ENCODE measurements around the gene CSH1.
"Not testable (repeated sequence)": the region's sequence is repeated elsewhere in the genome, so short reads cannot be mapped to it uniquely, and the experiment has no call there.

The CSH1 gene

GRCh38 chr17:63925615-63926014, 29.2 kb upstream of the CSH1 start:
- DNase-seq (ENCODE audit: extremely low spot score) = no peak
- POLR2A ChIA-PET = no interaction called here
- CTCF ChIA-PET = no interaction called here
- TF ChIP-seq FOXA1 (IDR thresholded peaks at IDR 0.05) (no peak), BHLHE40 (IDR thresholded peaks at IDR 0.05; ENCODE audit: borderline replicate concordance) (no peak), LEF1 (IDR thresholded peaks at IDR 0.05; ENCODE audit: borderline replicate concordance) (no peak), ARNT (IDR thresholded peaks at IDR 0.05) (no peak), L3MBTL2 (conservative IDR thresholded peaks at IDR 0.05) (no peak), TARDBP (IDR thresholded peaks at IDR 0.05) (no peak)

GRCh38 chr17:63922402-63922801, 26.0 kb upstream of the CSH1 start:
- DNase-seq (ENCODE audit: extremely low spot score); POLR2A ChIA-PET: not testable (repeated sequence)
- CTCF ChIA-PET = interaction anchor here (0.6 kb wide), 2 partner anchors 25 to 30 kb away, joined by 3 read pairs; no protein-coding TSS in a partner anchor

- CTCF ChIA-PET = interaction anchor here (1.0 to 3.5 kb wide), 3 partner anchors 26 to 105 kb away, joined by 3 to 27 read pairs (median 14); no protein-coding TSS in a partner anchor
- POLR2A ChIA-PET; DNase-seq (ENCODE audit: extremely low spot score): not testable (repeated sequence)
These were observed 24.4 kb upstream of the CSH1 start for GRCh38 chr17:63920779-63921178.

GRCh38 chr17:63920050-63920449, 23.7 kb upstream of the CSH1 start:
- ChIA-PET CTCF (interaction anchor here (0.6 to 3.5 kb wide), 19 partner anchors 9 to 214 kb away, joined by 3 to 27 read pairs (median 7); partner anchors contain the start of gene CSHL1), POLR2A (interaction anchor here (1.2 kb wide), 1 partner anchor 106 kb away, joined by 5 read pairs; no protein-coding TSS in a partner anchor)
- DNase-seq (ENCODE audit: extremely low spot score) = not testable (repeated sequence)

- CTCF ChIA-PET = interaction anchor here (0.6 to 3.5 kb wide), 21 partner anchors 9 to 214 kb away, joined by 3 to 27 read pairs (median 5); partner anchors contain the start of gene CSHL1
- TF ChIP-seq SP1 (IDR thresholded peaks at IDR 0.05) (no peak), FOXA1 (IDR thresholded peaks at IDR 0.05) (no peak), FOXK2 (IDR thresholded peaks at IDR 0.05) (no peak), ELF4 (IDR thresholded peaks at IDR 0.05) (no peak), L3MBTL2 (conservative IDR thresholded peaks at IDR 0.05) (no peak), SUZ12 (IDR thresholded peaks at IDR 0.05) (no peak), ZNF384 (IDR thresholded peaks at IDR 0.05) (no peak), TARDBP (IDR thresholded peaks at IDR 0.05) (no peak), HDGF (IDR thresholded peaks at IDR 0.05; ENCODE audit: borderline replicate concordance) (no peak), ARNT (IDR thresholded peaks at IDR 0.05) (no peak), CTBP1 (IDR thresholded peaks at IDR 0.05; ENCODE audit: borderline replicate concordance) (no peak), LEF1 (IDR thresholded peaks at IDR 0.05; ENCODE audit: borderline replicate concordance) (no peak), NFRKB (IDR thresholded peaks at IDR 0.05) (no peak), PKNOX1 (IDR thresholded peaks at IDR 0.05) (no peak), BHLHE40 (IDR thresholded peaks at IDR 0.05; ENCODE audit: borderline replicate concordance) (no peak), FOXM1 (IDR thresholded peaks at IDR 0.05; ENCODE audit: borderline replicate concordance) (no peak)
- POLR2A ChIA-PET = interaction anchor here (1.2 kb wide), 1 partner anchor 107 kb away, joined by 5 read pairs; no protein-coding TSS in a partner anchor
- peak; percentile 80 for DNase-seq (ENCODE audit: extremely low spot score)
These were observed 22.9 kb upstream of the CSH1 start for GRCh38 chr17:63919311-63919723.

GRCh38 chr17:63918789-63919305, 22.5 kb upstream of the CSH1 start, which contains the start of gene GH1:
Gene GH1 (minus strand): TSS chr17:63918839. CDS start chr17:63918776, 63 bp downstream.
- not testable (repeated sequence) for DNase-seq (ENCODE audit: extremely low spot score)
- POLR2A ChIA-PET = interaction anchor here (1.2 kb wide), 1 partner anchor 107 kb away, joined by 5 read pairs; no protein-coding TSS in a partner anchor
- CTCF ChIA-PET = interaction anchor here (0.6 to 3.5 kb wide), 18 partner anchors 8 to 215 kb away, joined by 3 to 27 read pairs (median 8); partner anchors contain the start of gene CSHL1

- CTCF ChIA-PET = interaction anchor here (0.6 to 3.5 kb wide), 10 partner anchors 11 to 95 kb away, joined by 3 to 27 read pairs (median 8); no protein-coding TSS in a partner anchor
- TF ChIP-seq L3MBTL2 (conservative IDR thresholded peaks at IDR 0.05) = no peak
- TF ChIP-seq HDGF (IDR thresholded peaks at IDR 0.05; ENCODE audit: borderline replicate concordance) = no peak
- no peak for TF ChIP-seq SUZ12 (IDR thresholded peaks at IDR 0.05)
- TF ChIP-seq TARDBP (IDR thresholded peaks at IDR 0.05) = no peak
- TF ChIP-seq LEF1 (IDR thresholded peaks at IDR 0.05; ENCODE audit: borderline replicate concordance) = no peak
- no peak for TF ChIP-seq SP1 (IDR thresholded peaks at IDR 0.05)
- TF ChIP-seq BHLHE40 (IDR thresholded peaks at IDR 0.05; ENCODE audit: borderline replicate concordance) = no peak
- no peak for TF ChIP-seq FOXA1 (IDR thresholded peaks at IDR 0.05)
- no peak for TF ChIP-seq ARNT (IDR thresholded peaks at IDR 0.05)
- no peak for TF ChIP-seq NFRKB (IDR thresholded peaks at IDR 0.05)
- no peak for TF ChIP-seq PKNOX1 (IDR thresholded peaks at IDR 0.05)
- TF ChIP-seq FOXM1 (IDR thresholded peaks at IDR 0.05; ENCODE audit: borderline replicate concordance) = no peak
- TF ChIP-seq CTBP1 (IDR thresholded peaks at IDR 0.05; ENCODE audit: borderline replicate concordance) = no peak
- TF ChIP-seq ELF4 (IDR thresholded peaks at IDR 0.05) = no peak
- DNase-seq (ENCODE audit: extremely low spot score) = peak; percentile 12
- POLR2A ChIA-PET = no interaction called here
These were observed 21.9 kb upstream of the CSH1 start for GRCh38 chr17:63918305-63918704.

- DNase-seq (ENCODE audit: extremely low spot score) = no peak
- TF ChIP-seq L3MBTL2 (conservative IDR thresholded peaks at IDR 0.05) (no peak), CTBP1 (IDR thresholded peaks at IDR 0.05; ENCODE audit: borderline replicate concordance) (no peak), SUZ12 (IDR thresholded peaks at IDR 0.05) (no peak), ELF4 (IDR thresholded peaks at IDR 0.05) (no peak), NFRKB (IDR thresholded peaks at IDR 0.05) (no peak), FOXK2 (IDR thresholded peaks at IDR 0.05) (no peak), BHLHE40 (IDR thresholded peaks at IDR 0.05; ENCODE audit: borderline replicate concordance) (no peak), ARNT (IDR thresholded peaks at IDR 0.05) (no peak), LEF1 (IDR thresholded peaks at IDR 0.05; ENCODE audit: borderline replicate concordance) (no peak), HDGF (IDR thresholded peaks at IDR 0.05; ENCODE audit: borderline replicate concordance) (no peak), FOXM1 (IDR thresholded peaks at IDR 0.05; ENCODE audit: borderline replicate concordance) (no peak), TARDBP (IDR thresholded peaks at IDR 0.05) (no peak), SP1 (IDR thresholded peaks at IDR 0.05) (no peak), PKNOX1 (IDR thresholded peaks at IDR 0.05) (no peak), ZNF384 (IDR thresholded peaks at IDR 0.05) (no peak), FOXA1 (IDR thresholded peaks at IDR 0.05) (no peak)
- ChIA-PET POLR2A (no interaction called here), CTCF (interaction anchor here (0.6 to 3.5 kb wide), 3 partner anchors 29 to 36 kb away, joined by 3 to 27 read pairs (median 3); no protein-coding TSS in a partner anchor)
These were observed 21.3 kb upstream of the CSH1 start for GRCh38 chr17:63917646-63918045.

- CTCF ChIA-PET = interaction anchor here (1.1 to 3.5 kb wide), 2 partner anchors 29 to 34 kb away, joined by 3 to 27 read pairs; no protein-coding TSS in a partner anchor
- POLR2A ChIA-PET; DNase-seq (ENCODE audit: extremely low spot score): not testable (repeated sequence)
These were observed 20.8 kb upstream of the CSH1 start for GRCh38 chr17:63917206-63917605.
